ENCODE results near the gene ANO9. TPM values are rescaled to one million over a fixed set of nuclear protein-coding genes. Genes with fewer than 3 reads are reported as not detected.
"Not testable (repeated sequence)": the region's sequence is repeated elsewhere in the genome, so short reads cannot be mapped to it uniquely, and the experiment has no call there.

Gene ANO9
- total RNA-seq, 2 donors from 2014 or later, result 121 to 129 TPM

- Histone ChIP-seq H3K9me3 (no peaks in the 10 kb centered on the region), H3K27ac (no peak overlapping the region), H3K36me3 (no peaks in the 10 kb centered on the region), H3K4me3 (no peak overlapping the region), H3K9ac (ENCODE audit: low read depth in 2 of 2, low read length in 2 of 2) (no peak overlapping the region), H3K27me3 (no peaks in the 10 kb centered on the region), H3K4me1 (no peaks in the 10 kb centered on the region)
- no peak for TF ChIP-seq CTCF (IDR thresholded peaks at IDR 0.05)
- intact Hi-C loops (cut with DNase I), result no loop called here
- no peak for DNase-seq
These were observed 12.4 kb downstream of the ANO9 start for GRCh38 chr11:429391-429790.

- intact Hi-C loops (cut with DNase I), result no loop called here
- H3K27me3 ChIP-seq, result no peaks in the 10 kb centered on the region
- H3K27ac ChIP-seq, result no peak overlapping the region
- H3K4me3 ChIP-seq, result no peak overlapping the region
- no peak for DNase-seq
- H3K4me1 ChIP-seq, result no peaks in the 10 kb centered on the region
- no peaks in the 10 kb centered on the region for H3K9me3 ChIP-seq
- H3K9ac ChIP-seq (ENCODE audit: low read depth in 2 of 2, low read length in 2 of 2), result no peak overlapping the region
- no peak for TF ChIP-seq CTCF (IDR thresholded peaks at IDR 0.05)
- no peaks in the 10 kb centered on the region for H3K36me3 ChIP-seq
These were observed 13.5 kb downstream of the ANO9 start for GRCh38 chr11:428295-428694.

- H3K36me3 ChIP-seq, result no peaks in the 10 kb centered on the region
- H3K27ac ChIP-seq, result no peak overlapping the region
- no peak for DNase-seq
- TF ChIP-seq CTCF (IDR thresholded peaks at IDR 0.05), result no peak
- no peaks in the 10 kb centered on the region for H3K27me3 ChIP-seq
- H3K9me3 ChIP-seq, result no peaks in the 10 kb centered on the region
- no peak overlapping the region for H3K4me3 ChIP-seq
- no peaks in the 10 kb centered on the region for H3K4me1 ChIP-seq
- no peak overlapping the region for H3K9ac ChIP-seq (ENCODE audit: low read depth in 2 of 2, low read length in 2 of 2)
- intact Hi-C loops (cut with DNase I), result no loop called here
These were observed 15.0 kb downstream of the ANO9 start for GRCh38 chr11:426851-427250.

- Histone ChIP-seq H3K27ac (no peak overlapping the region), H3K4me3 (no peak overlapping the region), H3K9ac (ENCODE audit: low read depth in 2 of 2, low read length in 2 of 2) (no peak overlapping the region), H3K4me1 (no peaks in the 10 kb centered on the region), H3K36me3 (no peaks in the 10 kb centered on the region), H3K9me3 (no peaks in the 10 kb centered on the region), H3K27me3 (no peaks in the 10 kb centered on the region)
- intact Hi-C loops (cut with DNase I), result no loop called here
- no peak for DNase-seq
- TF ChIP-seq CTCF (IDR thresholded peaks at IDR 0.05), result no peak
These were observed 16.5 kb downstream of the ANO9 start for GRCh38 chr11:425301-425700.

GRCh38 chr11:424766-425165, 17.0 kb downstream of the ANO9 start:
- H3K27ac ChIP-seq; H3K9ac ChIP-seq (ENCODE audit: low read depth in 2 of 2, low read length in 2 of 2); DNase-seq; H3K36me3 ChIP-seq; H3K4me1 ChIP-seq; H3K4me3 ChIP-seq; intact Hi-C loops (cut with DNase I); H3K9me3 ChIP-seq; H3K27me3 ChIP-seq: not testable (repeated sequence)

GRCh38 chr11:424232-424631, 17.6 kb downstream of the ANO9 start:
- Histone ChIP-seq H3K9me3 (no peaks in the 10 kb centered on the region), H3K4me3 (no peak overlapping the region), H3K36me3 (no peaks in the 10 kb centered on the region), H3K9ac (ENCODE audit: low read depth in 2 of 2, low read length in 2 of 2) (no peak overlapping the region), H3K27me3 (no peaks in the 10 kb centered on the region), H3K27ac (no peak overlapping the region), H3K4me1 (no peaks in the 10 kb centered on the region)
- TF ChIP-seq CTCF (IDR thresholded peaks at IDR 0.05), result no peak
- no peak for DNase-seq
- intact Hi-C loops (cut with DNase I), result no loop called here

All from colonic mucosa (tissue), 4 donors.